CD14-positive monocyte (primary cell): Measurements from ENCODE around the gene MTMR1. TPM values are rescaled to one million over a fixed set of nuclear protein-coding genes. Genes with fewer than 3 reads are reported as not detected.

ENCODE experiments used
- DNase-seq, 3 donors: peaks; one replicate each; pipeline ENCODE4 v3.0.0-alpha.2; 2011 to 2022
- H2AFZ ChIP-seq: 2 replicates; pipeline ENCODE4 v1.6.0; 2012; ENCODE audit warnings: mild to moderate bottlenecking, low read depth, low read length, inconsistent platforms; ENCODE audit not compliant: insufficient read depth, poor library complexity, severe bottlenecking
- H3K27ac ChIP-seq, 2 donors: 1 replicate in 1 of 2; 2 replicates in 1 of 2; pipeline ENCODE4 v1.5.1; 2012 to 2013; ENCODE audit warnings: low read length in 2 of 2, control low read depth in 1 of 2, inconsistent platforms in 1 of 2, low read depth in 1 of 2, mild to moderate bottlenecking in 1 of 2
- H3K27me3 ChIP-seq, 2 donors: one replicate each; pipeline versions ENCODE4 v1.6.0 to v1.6.1; 2011 to 2013; ENCODE audit warnings: low read length in 2 of 2; ENCODE audit not compliant: control insufficient read depth in 2 of 2, insufficient read depth in 2 of 2
- H3K36me3 ChIP-seq, 2 donors: replicated peaks in 1 of 2; 1 replicate in 1 of 2; 2 replicates in 1 of 2; pipeline versions ENCODE4 v1.5.1 to v1.6.1; 2012 to 2013; ENCODE audit warnings: low read length in 2 of 2, control low read depth in 1 of 2, inconsistent platforms in 1 of 2, mild to moderate bottlenecking in 1 of 2; ENCODE audit not compliant: insufficient read depth in 2 of 2, control insufficient read depth in 1 of 2
- H3K4me1 ChIP-seq, 2 donors: 1 replicate in 1 of 2; 2 replicates in 1 of 2; pipeline versions ENCODE4 v1.5.1 to v1.6.1; 2012 to 2013; ENCODE audit warnings: low read length in 2 of 2, control low read depth in 1 of 2, inconsistent platforms in 1 of 2, mild to moderate bottlenecking in 1 of 2, moderate library complexity in 1 of 2; ENCODE audit not compliant: insufficient read depth in 2 of 2, control insufficient read depth in 1 of 2
- H3K4me2 ChIP-seq: replicated peaks from 2 replicates; pipeline ENCODE3; 2012; ENCODE audit warnings: low read length, moderate library complexity, mild to moderate bottlenecking; ENCODE audit not compliant: poor library complexity, severe bottlenecking; ENCODE audit errors: extremely low read depth
- H3K4me3 ChIP-seq, 3 experiments: fragments of 200-600 bp in 1 of 3; sonication (generic) in 1 of 3; replicated peaks in 1 of 3; 1 replicate in 2 of 3; 2 replicates in 1 of 3; pipeline ENCODE4 v1.5.1; 2011 to 2013; ENCODE audit warnings: low read length in 3 of 3, mild to moderate bottlenecking in 3 of 3, control low read depth in 2 of 3, low read depth in 2 of 3, inconsistent platforms in 1 of 3, moderate library complexity in 1 of 3
- H3K79me2 ChIP-seq: 2 replicates; pipeline ENCODE4 v1.6.0; 2012; ENCODE audit warnings: mild to moderate bottlenecking, control low read depth, inconsistent platforms, low read length, moderate library complexity; ENCODE audit not compliant: insufficient read depth
- H3K9ac ChIP-seq: 2 replicates; pipeline ENCODE4 v1.6.0; 2017; ENCODE audit warnings: low read length, mild to moderate bottlenecking; ENCODE audit not compliant: insufficient read depth, poor library complexity, severe bottlenecking
- H3K9me3 ChIP-seq, 2 donors: replicated peaks in 1 of 2; 1 replicate in 1 of 2; 2 replicates in 1 of 2; pipeline versions ENCODE4 v1.5.1 to v1.6.1; 2012 to 2013; ENCODE audit warnings: low read length in 2 of 2, control low read depth in 1 of 2; ENCODE audit not compliant: control insufficient read depth in 1 of 2, insufficient read depth in 1 of 2
- H4K20me1 ChIP-seq: 2 replicates; pipeline ENCODE4 v1.6.0; 2012; ENCODE audit warnings: mild to moderate bottlenecking, low read length, control low read depth, moderate library complexity; ENCODE audit not compliant: insufficient read depth
- H3K27ac Mint-ChIP-seq, 7 donors: one replicate each; pipeline ENCODE4 v1.8.0; 2020; ENCODE audit warnings: mild to moderate bottlenecking in 7 of 7, mixed read lengths in 7 of 7, moderate library complexity in 6 of 7, inconsistent platforms in 2 of 7
- H3K27me3 Mint-ChIP-seq, 3 donors: one replicate each; pipeline ENCODE4 v1.8.0; 2021 to 2022; ENCODE audit warnings: low read depth in 3 of 3, mild to moderate bottlenecking in 3 of 3, mixed read lengths in 3 of 3, moderate library complexity in 3 of 3, inconsistent platforms in 1 of 3
- H3K36me3 Mint-ChIP-seq, 2 donors: one replicate each; pipeline ENCODE4 v1.8.0; 2020; ENCODE audit warnings: mixed read lengths in 2 of 2, inconsistent platforms in 1 of 2, mild to moderate bottlenecking in 1 of 2
- H3K4me1 Mint-ChIP-seq: one replicate; pipeline ENCODE4 v1.8.0; 2020; ENCODE audit warnings: mild to moderate bottlenecking, mixed read lengths
- H3K4me3 Mint-ChIP-seq, 2 donors: one replicate each; pipeline ENCODE4 v1.8.0; 2020; ENCODE audit warnings: mild to moderate bottlenecking in 2 of 2, mixed read lengths in 2 of 2, moderate library complexity in 1 of 2
- H3K9me3 Mint-ChIP-seq, 7 donors: one replicate each; pipeline ENCODE4 v1.8.0; 2020 to 2022; ENCODE audit warnings: mixed read lengths in 7 of 7, mild to moderate bottlenecking in 6 of 7, moderate library complexity in 6 of 7, inconsistent platforms in 2 of 7
- CTCF ChIP-seq: fragments of 200-600 bp; IDR thresholded peaks from one replicate; pipeline ENCODE4 v1.8.0; 2022; ENCODE audit warnings: antibody characterized with exemption, mild to moderate bottlenecking
- WGBS: methylation state at CpG from one replicate; pipeline ENCODE4 v1.1.5; 2013; ENCODE audit warnings: missing lambda C conversion rate; ENCODE audit not compliant: insufficient coverage; 5-methylcytosine and 5-hydroxymethylcytosine counted together
- intact Hi-C, 2 donors: fragments of 100-400 bp; cut with micrococcal nuclease; formaldehyde crosslinking; loops; one replicate each; pipeline versions ENCODE4 v1.15.0 to v1.15.1; 2023
- polyA plus RNA-seq, 3 donors: library from polyadenylated mRNA; depleted of rRNA in 1 of 3; unstranded in 2 of 3; stranded (reverse) in 1 of 3; fragments of 300-500 nt in 2 of 3; fragments of >200 nt in 1 of 3; fragmentation: Illumina TruSeq in 2 of 3; gene quantifications; 1 replicate in 2 of 3; 2 replicates in 1 of 3; pipeline ENCODE4 v1.2.3, GENCODE V29; 2012 to 2021

Gene MTMR1
- polyA plus RNA-seq, 3 donors: 5.8 to 16.6 (median 6.1) TPM

GRCh38 chrX:150769408-150769807 lies 76.2 kb downstream of the MTMR1 start:
- no peaks in the 10 kb centered on the region for H3K27me3 ChIP-seq
- H3K4me3 ChIP-seq: no peak overlapping the region
- H2AFZ ChIP-seq: no peak overlapping the region
- peaks cover 0 to 2% (median 0%) of the 10 kb centered on the region in 7 donors for H3K9me3 Mint-ChIP-seq
- DNase-seq: no peak
- no peaks in the 10 kb centered on the region for H3K79me2 ChIP-seq
- H3K27ac Mint-ChIP-seq: no peak overlapping the region
- H3K36me3 ChIP-seq: peaks cover 5 to 22% of the 10 kb centered on the region in 2 donors
- no peak overlapping the region for H3K27ac ChIP-seq
- no peak overlapping the region for H3K4me2 ChIP-seq
- intact Hi-C loops: no loop called here
- H3K9ac ChIP-seq: no peak overlapping the region
- H3K27me3 Mint-ChIP-seq: peaks cover 0 to 5% (median 2%) of the 10 kb centered on the region in 3 donors
- H3K4me3 Mint-ChIP-seq: no peak overlapping the region
- no peaks in the 10 kb centered on the region for H4K20me1 ChIP-seq
- peaks cover 19 to 30% of the 10 kb centered on the region in 2 donors for H3K4me1 ChIP-seq
- no peaks in the 10 kb centered on the region for H3K9me3 ChIP-seq
- TF ChIP-seq CTCF: no peak
- peaks cover 4 to 22% of the 10 kb centered on the region in 2 donors for H3K36me3 Mint-ChIP-seq
- H3K4me1 Mint-ChIP-seq: peaks cover 40% of the 10 kb centered on the region
- 96% methylated on average over 7 of the region's 13 CpGs for WGBS

- Mint-ChIP-seq H3K27ac (no peak overlapping the region), H3K4me1 (peaks cover 40% of the 10 kb centered on the region), H3K27me3 (peaks cover 0 to 7% (median 2%) of the 10 kb centered on the region in 3 donors), H3K4me3 (no peak overlapping the region), H3K36me3 (peaks cover 10 to 22% of the 10 kb centered on the region in 2 donors), H3K9me3 (peaks cover 0 to 2% (median 0%) of the 10 kb centered on the region in 7 donors)
- H3K79me2 ChIP-seq: no peaks in the 10 kb centered on the region
- H3K9ac ChIP-seq: no peak overlapping the region
- H3K4me1 ChIP-seq: peaks cover 19 to 30% of the 10 kb centered on the region in 2 donors
- H4K20me1 ChIP-seq: no peaks in the 10 kb centered on the region
- 100% methylated on average over 3 of the region's 17 CpGs for WGBS
- H3K27ac ChIP-seq: no peak overlapping the region
- H3K4me3 ChIP-seq: no peak overlapping the region
- no peak overlapping the region for H2AFZ ChIP-seq
- intact Hi-C loops: no loop called here
- TF ChIP-seq CTCF: no peak
- H3K9me3 ChIP-seq: no peaks in the 10 kb centered on the region
- peaks cover 7 to 21% of the 10 kb centered on the region in 2 donors for H3K36me3 ChIP-seq
- DNase-seq: no peak
- H3K4me2 ChIP-seq: no peak overlapping the region
- no peaks in the 10 kb centered on the region for H3K27me3 ChIP-seq
Observed at GRCh38 chrX:150770623-150771022, 77.4 kb downstream of the MTMR1 start.
